NCI-H2227 (cell line): ENCODE results near the gene DDX23.

Source experiments
- DNase-seq: peaks from one replicate; lab custom pipeline; 2025; ENCODE audit not compliant: unreplicated experiment; lab: John Stamatoyannopoulos, UW

DDX23 gene

DNA sequence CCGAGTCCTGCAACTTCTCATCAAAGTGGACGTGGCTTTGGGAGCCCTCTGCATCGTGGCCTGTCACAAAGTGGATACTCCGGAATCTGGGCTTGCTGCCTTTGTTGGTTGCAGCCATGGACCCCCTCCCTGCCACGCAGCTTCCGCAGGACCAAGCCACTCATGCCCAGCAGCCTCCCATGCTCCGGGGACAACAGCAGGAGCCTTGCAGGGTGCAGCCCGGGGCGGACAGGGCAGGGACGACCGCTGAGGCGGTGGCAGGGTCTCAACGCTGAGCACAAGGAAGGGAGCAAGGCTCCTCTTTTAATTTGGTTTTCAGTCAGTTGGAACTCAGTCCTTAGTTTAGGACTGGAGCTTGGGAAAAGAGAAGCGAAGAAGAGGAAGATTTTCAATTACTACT, 51.0 kb downstream of the DDX23 start:
- DNase-seq: no peak

DNA sequence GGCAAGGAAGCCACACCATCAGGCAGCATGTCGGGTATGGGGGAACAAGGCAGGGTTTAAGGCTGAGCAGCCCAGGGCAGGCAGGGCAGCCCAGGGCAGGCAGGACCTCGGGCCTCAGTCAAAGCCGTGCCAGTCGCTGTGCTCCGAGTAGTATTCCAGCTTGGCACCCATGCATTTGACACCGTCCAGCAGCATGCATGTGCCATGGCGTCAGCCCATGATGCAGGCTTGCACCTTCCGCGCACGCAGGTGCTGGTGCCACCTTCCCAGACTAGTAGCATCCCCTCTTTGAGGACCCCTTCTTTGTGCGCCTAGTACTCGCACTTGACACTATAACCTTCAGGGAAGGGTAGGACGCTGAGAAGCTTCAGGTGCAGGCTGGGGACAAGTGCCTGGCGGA, 51.5 kb downstream of the DDX23 start:
- DNase-seq: no peak

DNA sequence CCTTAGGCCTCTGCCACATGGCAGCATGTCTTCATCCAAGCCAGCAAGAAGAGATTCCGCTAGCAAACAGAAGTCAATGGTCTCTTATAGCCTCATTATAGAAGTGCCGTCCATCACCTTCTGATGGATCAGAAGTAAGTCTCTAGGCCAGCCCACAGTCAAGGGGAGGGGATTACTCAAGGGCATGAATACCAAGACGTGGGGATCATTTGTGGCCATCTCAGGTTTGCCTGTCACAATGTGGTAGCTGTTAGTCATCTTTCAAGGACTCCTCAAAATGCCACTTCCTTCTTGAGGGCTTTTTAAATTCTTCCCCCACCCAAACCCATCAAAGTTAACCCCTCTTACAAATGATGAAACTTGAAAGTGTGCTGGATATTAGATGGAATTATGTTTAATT, 55.0 kb downstream of the DDX23 start:
- no peak for DNase-seq

DNA sequence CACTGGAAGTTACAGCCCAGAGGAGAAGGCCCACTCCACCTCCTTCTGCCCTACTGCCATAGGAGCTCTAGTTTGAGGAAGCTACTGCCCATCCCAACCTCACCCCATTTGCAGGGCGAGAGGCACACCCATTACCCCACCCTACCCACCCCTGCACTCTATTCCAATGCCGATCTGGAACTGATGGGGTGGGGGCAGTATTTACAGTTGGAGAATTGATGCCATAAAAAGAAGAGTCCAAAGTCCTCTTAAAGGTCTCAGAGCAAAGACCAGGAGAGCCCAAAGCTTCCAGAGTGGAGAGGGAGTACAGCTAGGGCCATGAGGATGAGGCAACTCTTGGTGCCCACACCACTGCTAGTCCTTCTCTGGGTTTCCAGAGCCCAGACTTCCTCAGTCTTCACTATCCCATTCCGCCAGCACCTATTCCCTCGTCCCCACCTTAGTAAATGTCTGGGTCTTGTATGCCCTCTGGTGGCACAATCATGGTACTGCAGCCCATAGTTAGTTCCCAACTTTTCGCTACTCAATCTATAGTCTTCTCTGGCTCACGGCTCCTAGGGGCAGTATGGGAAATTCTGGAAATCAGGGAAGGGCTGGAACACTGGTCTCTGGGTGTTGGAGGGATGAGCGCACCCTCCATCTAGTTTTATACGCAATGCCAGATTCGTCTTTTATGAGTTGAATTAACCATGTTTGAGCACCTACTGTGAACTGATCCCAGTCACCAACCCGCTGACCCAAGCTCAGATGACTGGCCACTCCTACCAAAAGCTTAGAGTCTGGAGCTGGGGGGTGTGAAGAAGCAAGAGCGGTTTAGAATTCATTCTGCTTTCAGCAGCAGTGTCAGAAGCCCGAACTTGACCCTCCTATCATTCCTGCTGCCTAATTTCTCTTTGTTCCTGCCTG, 56.2 kb downstream of the DDX23 start:
- DNase-seq: peak; percentile 72

DNA sequence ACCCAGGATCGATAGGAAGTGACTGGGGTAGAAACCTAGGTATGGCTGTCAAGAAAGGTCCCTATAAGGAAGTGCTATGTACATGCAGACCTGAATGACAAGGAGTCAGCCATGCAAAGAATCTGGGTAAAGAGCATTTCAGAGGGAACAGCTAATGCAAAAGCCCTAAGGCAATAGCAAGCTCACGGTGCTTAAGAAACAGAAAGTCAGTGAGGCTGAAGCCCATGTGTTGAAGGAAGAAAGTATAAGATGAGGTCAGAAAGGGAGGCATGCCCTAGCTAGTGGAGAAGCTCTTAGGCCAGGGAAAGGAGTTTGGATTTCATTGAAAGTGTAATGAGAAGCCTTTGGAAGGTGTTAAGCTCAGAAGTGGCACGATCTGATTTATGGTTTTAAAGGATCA, 57.1 kb downstream of the DDX23 start:
- DNase-seq: no peak

DNA sequence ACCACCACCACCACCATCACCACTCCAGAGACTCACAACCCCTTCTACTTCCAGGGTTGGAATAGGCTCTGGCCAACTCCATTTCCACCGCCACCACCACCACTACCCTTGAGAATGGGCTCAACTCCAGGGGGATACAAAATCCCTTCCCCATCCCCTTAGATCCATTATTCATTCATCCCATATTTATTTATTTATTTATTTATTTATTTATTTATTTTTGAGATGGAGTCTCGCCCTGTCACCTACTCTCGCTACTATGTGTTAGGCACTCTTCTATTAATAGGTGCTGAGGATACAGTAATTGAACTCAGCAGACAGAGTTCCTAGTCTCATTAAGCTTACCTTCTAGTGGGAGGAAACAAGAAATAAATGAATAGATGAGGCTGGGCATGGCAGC, 58.3 kb downstream of the DDX23 start:
- DNase-seq: no peak

DNA sequence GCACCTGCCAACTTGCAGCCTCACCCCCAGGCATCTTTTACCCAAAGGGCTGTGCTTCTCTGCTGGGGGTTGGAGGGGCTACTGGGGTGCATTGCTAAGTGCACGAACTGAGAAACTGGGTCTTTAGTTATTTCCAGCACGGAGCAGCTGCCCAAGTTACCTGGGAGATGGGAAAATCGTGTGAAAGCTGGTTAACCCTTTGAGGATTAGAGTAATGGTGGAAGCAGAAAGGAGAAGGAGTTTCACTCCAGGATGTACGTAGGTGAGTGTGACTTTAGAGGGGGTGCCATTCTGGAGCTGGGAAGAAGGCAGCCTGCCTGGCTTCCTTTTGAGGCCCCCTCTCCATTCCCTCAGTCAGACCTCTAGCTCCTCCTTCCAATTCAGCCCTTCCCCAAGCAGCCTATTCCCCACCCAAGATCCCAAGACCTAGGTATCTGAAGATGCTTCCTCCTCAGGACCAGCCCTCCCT, 62.1 kb downstream of the DDX23 start:
- no peak for DNase-seq

DNA sequence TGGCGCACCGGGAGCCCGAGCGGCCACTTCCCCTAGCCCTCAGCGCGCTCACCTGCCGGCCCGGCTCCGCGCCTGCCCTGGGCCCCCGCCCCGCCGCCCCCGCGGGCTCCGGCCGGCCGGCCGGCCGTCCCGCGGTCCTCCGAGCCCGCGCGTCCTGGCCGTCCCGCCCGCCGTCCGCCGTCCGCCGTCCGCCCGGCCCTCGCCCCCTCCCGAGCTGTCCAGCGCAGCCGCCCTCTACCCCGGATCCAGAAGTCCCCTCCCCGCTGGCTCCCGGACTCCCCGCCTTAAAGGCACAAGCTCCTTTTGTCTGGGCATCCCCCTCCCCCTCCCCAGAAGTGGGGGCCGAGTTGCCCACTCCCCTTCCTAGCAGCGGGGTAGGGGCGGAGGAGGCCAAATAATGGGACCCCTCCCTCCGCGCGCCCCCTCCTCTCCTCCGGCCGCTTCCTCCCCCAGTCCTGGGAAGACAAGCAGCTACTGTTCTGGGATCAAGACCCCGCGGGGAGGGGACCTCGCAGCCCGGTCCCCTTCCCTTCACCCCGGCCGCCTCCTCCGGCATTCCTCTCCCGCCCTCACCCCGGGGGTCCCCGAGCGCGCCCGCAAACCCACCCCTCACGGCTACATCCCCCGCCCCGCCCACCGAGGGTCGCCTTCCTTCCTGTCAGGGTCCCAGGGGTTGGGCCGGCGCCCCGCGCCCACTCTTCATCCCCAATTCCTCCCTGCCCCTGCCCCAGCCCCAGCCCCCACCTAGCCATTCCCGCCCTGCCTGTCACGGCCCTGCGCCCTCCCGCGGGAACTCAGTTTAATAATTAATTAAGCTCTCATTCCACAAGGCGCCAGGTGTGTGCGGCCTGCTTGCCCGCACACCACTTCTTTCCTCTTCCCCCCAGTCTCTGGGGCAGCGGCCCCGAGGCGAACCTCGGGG, 62.8 kb downstream of the DDX23 start, which contains the start of gene ADCY6:
TSS of gene ADCY6 (minus strand) at position 236 of the 922 bp plus-strand sequence. CDS start 5,655 bp downstream, outside the sequence.
- peak; percentile 43 for DNase-seq

DNA sequence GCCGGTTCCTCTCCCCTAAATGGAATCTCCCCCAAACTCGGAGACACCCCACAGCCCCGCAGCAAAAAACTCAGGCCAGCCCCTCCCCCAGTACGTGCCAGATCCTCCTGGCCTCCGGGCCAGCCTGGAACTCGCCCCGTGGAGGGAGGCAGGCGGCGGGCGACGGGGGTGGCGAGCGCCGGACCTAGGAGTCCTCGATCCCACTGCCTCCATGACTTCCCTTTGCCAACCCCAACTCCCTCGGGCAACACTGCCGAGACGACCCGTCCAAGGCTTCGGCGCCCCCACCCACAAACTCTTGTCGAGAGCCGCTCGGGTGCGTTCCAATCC, 63.5 kb downstream of the DDX23 start:
- DNase-seq: no peak

DNA sequence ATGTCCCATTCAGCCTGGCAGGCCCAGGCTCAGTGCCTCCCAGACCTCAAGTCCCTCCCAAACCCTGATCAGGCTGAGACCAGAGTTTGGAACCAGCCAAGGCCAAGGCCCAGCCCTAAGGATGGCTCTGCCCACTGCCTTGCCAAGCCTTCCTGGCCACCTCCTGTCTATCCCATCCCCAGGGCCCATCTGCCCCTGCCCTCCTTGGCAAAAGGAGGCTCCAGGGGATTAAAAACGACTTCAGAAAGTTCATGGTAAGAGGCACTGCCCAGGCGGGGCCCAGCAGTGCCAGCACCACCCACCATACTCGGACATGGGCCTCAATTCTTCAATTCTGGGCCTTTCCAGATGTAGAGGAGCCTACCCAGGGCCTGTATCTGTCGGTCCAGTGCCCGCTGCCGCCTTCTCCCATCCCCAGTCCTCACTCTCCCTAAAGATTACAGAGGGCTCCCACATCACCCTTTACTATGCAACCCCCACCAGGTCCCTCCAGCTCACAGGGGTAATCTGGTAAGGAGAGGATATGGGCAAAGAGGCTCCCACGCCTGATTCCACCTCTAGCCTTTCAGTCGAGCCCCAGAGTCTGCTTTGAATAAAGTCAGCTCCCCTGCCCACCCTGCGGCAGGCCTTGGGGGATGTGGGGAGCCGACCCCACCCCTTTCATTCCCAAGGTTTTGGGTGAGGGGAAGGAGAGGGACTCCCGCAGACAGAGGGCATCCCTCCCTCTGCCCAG, 64.0 kb downstream of the DDX23 start:
- no peak for DNase-seq

DNA sequence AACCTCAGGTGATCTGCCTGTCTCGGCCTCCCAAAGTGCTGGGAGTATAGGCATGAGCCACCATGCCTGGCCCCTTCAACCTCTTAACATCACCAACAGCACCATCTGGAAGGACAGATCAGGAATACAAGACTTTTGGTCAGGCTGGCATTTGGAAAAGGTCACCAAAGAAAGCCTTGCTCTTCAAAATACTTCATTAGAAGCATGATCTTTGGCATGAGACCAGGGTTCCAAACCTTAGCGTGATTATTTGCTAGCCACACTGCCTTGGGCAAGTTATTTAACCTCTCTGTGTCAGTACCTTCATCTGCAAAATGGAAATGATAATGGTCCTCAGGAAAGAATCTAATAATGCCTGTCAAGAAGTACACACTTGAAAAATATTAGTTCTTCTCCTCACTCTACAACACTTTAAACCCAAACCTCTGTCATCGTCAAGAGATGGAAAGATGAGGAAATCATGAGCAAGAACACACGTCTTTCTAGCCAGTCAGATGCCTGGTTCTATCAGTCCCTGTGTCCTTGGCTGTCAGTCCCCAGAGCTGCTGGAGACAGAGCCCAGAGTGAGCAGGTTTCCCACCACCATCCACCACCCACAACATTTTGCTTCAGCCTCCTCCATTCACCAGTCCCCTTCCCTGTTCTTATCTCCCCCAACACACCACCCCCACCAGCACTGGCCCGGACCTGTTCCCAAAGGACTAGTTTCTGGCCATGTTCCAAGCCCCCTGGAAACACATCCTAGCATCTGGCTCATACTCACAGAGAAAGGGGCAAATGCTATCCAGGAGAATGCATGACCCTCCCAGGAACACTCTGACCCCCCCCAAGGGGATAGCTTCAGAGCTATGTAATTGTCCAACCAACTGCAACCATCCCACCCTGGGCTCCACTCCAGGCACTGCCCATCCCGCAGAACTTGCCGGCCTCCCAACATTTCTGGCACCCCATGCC, 65.1 kb downstream of the DDX23 start:
- DNase-seq: no peak

DNA sequence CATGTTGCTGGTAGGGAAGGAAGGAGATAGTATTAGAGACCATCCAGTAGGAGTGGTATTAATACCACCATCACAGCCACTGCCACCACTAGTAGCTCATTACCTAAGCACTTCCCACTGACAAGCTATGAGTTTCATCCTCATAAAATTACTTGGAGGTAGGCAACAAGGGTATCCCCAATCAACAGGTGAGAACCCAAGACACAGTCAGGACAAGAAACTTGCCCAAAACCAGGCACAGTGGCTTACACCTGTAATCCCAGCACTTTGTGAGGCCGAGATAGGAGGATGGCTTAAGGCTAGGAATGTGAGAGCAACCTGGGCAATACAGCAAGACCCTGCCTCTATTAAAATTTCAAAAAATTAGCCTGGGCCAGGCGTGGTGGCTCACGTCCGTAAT, 68.5 kb downstream of the DDX23 start:
- DNase-seq: no peak

DNA sequence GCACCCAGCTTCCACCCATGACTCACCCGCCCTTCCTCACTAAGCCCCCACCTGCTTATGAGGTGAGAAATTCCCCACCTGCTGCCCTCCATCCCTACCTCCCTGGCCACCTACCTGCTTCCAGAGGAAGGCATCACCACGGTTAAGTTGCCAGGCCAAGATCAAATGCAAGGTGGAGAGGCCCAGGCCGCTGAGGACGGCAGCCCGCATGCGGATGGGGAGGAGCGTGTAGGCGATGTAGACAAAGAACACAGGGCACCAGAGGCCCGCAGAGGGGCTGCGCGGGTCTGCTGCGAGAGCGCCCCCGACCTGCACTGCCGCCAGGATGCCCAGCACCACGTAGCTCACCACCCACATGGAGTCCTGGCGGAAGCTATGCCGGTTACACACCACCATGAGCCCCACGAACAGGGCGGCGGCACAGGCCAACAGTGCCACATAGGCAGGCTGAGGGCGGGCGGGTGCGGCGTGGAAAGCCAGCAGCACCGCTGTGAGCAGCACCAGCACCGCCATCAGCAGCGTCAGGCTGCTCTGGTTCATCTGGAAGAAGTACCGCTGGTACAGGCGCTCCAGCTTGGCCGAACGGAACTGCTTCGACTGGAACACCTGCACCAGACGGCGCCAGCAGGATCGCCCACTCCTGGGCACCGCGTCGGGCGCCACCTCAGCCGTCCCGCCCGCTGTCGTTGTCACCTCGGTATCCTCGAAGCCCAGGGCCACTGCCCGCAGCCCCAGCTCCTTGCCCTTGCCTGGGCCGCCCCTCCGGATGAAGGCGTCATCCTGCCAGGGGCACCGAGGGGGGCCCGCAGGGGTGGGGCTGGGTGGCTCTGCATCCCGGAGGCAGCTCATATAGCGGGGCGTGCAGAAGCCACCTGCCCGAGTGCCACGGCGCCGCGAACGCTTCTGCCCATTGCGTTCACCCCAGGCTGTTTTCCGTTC, 69.2 kb downstream of the DDX23 start:
- no peak for DNase-seq

DNA sequence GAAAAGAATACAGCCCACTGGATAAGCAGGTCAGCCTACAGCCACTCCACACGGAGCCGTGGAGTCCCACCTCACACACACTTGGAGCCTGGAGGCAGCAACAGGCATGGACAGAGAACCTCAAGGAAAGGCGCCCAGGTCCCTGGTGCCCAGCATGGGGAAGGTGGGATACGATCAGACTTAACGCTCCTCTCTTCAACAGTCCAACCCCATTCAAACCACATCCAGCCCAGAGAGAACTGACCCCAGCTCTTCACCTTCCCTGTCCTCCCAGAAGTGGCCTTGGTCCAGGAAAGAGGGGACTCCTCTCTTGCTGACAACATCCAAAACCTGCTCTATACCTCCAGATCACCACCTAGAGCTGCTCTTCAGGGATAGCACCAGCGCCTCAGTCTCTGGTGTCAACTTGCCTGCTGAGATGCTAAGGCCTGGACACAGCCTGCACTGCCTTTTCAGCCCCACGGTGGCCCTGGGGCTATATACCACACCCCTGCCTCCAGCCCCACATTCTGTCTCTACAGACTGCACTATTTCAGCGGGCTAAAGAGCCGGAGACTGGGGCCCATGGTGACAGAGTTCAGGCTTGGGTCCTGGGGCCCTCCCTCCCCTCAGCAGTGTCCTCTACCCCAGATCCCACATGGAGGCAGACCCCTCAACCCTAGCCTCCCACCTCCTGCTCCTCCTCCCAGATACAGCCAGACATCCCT, 70.1 kb downstream of the DDX23 start:
- DNase-seq: no peak

DNA sequence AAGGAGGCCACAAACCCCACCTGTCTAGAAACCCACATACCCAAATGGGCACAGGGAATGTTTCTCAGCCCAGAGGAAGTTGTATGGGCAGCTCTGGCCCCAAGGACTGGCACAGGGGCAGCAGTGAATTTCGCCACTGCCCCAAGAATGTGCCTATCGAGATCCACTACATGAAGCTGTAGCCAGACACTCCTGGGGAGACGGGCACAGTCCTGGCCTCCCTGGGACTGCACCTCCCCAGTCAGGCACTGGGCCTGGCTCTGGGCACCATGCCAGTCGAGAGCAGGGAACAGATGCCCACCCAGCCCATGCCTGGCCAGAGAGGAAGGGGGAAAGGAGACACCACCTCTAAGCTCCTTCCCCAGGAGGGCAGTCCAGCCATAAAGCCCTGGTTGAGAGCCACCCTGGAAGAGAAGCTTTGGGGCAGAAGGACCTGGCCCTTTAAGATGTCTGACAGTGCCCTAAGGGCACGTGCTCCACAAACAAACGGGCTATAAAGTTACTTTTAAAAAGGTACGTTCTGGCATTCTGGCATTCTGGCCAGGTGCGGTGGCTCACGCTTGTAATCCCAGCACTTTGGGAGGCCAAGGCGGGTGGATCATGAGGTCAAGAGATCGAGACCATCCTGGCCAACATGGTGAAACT, 71.5 kb downstream of the DDX23 start:
- no peak for DNase-seq

DNA sequence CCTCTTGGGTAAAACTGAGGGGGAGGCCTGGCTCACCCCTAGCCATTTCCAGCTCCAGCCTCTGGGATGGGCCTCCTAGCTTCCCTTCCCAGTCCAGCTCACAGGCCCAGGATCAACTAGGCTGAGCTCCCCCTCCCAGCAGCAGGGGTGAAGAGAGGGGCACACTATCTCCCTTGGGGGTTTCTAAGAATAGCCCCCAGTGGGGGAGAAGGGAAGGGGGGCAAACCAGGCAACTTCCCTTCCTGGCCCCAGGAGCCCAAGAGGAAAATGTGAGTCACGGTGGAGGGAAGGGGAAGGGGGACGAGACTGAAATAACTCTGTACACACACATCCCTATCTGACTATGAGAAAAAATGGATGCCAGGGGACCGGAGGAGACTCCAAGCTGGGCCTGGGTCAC, 72.1 kb downstream of the DDX23 start:
- DNase-seq: no peak
